Smooth muscle cell (in vitro differentiated cells): ENCODE results near the gene KMT2E. TPM values are rescaled to one million over a fixed set of nuclear protein-coding genes. Genes with fewer than 3 reads are reported as not detected.

Experiments used
- DNase-seq: peaks from one replicate; lab custom pipeline; 2025; ENCODE audit not compliant: unreplicated experiment; lab: John Stamatoyannopoulos, UW
- H2AFZ ChIP-seq: fragments of 200-600 bp; sonication (generic); 2 replicates; pipeline ENCODE4 v1.6.0; 2016; ENCODE audit warnings: antibody characterized with exemption, low read depth, mild to moderate bottlenecking
- H3F3A ChIP-seq: fragments of 200-600 bp; sonication (generic); 2 replicates; pipeline ENCODE4 v1.6.0; 2017; ENCODE audit warnings: antibody characterized with exemption, low read depth
- H3K27ac ChIP-seq: fragments of 200-600 bp; sonication (generic); 2 replicates; pipeline ENCODE4 v1.5.1; 2016; ENCODE audit warnings: low read depth, mild to moderate bottlenecking
- H3K27me3 ChIP-seq: fragments of 200-600 bp; sonication (generic); 2 replicates; pipeline ENCODE4 v1.6.1; 2016; ENCODE audit warnings: low read depth, mild to moderate bottlenecking
- H3K36me3 ChIP-seq: fragments of 200-600 bp; sonication (generic); 2 replicates; pipeline ENCODE4 v1.5.1; 2016; ENCODE audit warnings: low read depth
- H3K4me1 ChIP-seq: fragments of 200-600 bp; sonication (generic); 2 replicates; pipeline ENCODE4 v1.5.1; 2016; ENCODE audit warnings: low read depth
- H3K4me2 ChIP-seq: fragments of 200-600 bp; sonication (generic); 2 replicates; pipeline ENCODE4 v1.6.0; 2016; ENCODE audit warnings: mild to moderate bottlenecking
- H3K4me3 ChIP-seq: fragments of 200-600 bp; sonication (generic); 2 replicates; pipeline ENCODE4 v1.5.1; 2016; ENCODE audit warnings: mild to moderate bottlenecking
- H3K79me2 ChIP-seq: fragments of 200-600 bp; sonication (generic); 2 replicates; pipeline ENCODE4 v1.6.0; 2016; ENCODE audit warnings: low read depth, mild to moderate bottlenecking
- H3K9ac ChIP-seq: fragments of 200-600 bp; sonication (generic); 2 replicates; pipeline ENCODE4 v1.6.0; 2016; ENCODE audit warnings: low read depth
- H3K9me3 ChIP-seq: fragments of 200-600 bp; sonication (generic); replicated peaks from 2 replicates; pipeline ENCODE4 v1.5.1; 2016; ENCODE audit warnings: low read depth
- H4K20me1 ChIP-seq: fragments of 200-600 bp; sonication (generic); 2 replicates; pipeline ENCODE4 v1.6.0; 2016; ENCODE audit warnings: low read depth
- WGBS: methylation state at CpG from one replicate; pipeline ENCODE4 v1.1.7; 2016; ENCODE audit warnings: low lambda C conversion rate; 5-methylcytosine and 5-hydroxymethylcytosine counted together
- polyA plus RNA-seq: library from polyadenylated mRNA; unstranded; fragments of >200 nt; fragmentation: Nextera tagmentation; extraction: Ambion mirVana; gene quantifications from 2 replicates; pipeline ENCODE4 v1.2.1, GENCODE V29; 2016
- total RNA-seq: library from RNA; depleted of rRNA; stranded (reverse); fragments of >200 nt; gene quantifications from 2 replicates; pipeline ENCODE4 v1.2.3, GENCODE V29; 2014
- TF ChIP-seq, protein P1 (sequence below): fragments of 200-600 bp; sonication (generic); IDR thresholded peaks from 2 replicates; pipeline ENCODE4 v1.5.1; 2017; ENCODE audit warnings: borderline replicate concordance, mild to moderate bottlenecking, antibody characterized with exemption; ENCODE audit not compliant: insufficient read depth, poor library complexity, severe bottlenecking

KMT2E gene
- total and polyA plus RNA-seq, 2 experiments from 2014 or later = 64.4 to 88.1 TPM

DNA sequence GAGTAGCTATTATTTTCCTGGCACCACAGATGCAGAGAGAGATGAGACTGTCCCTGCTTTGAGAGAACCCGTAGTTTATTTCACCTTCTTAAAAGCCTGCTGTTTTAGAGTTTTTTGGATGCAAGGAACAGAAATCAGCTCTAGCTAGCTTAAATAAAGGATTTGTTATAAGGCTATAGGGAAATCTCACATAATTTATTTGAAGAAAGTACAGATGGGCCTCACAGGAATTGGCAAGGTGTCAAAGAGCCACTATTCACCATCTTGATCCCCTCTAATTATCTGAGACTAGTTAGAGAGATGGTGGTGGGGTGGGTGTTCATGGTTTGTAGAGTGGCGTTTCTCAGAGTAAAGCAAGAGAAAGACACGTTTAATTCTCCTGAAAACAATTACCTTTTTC, 7.3 kb downstream of the KMT2E start:
- peaks cover 100% of the 10 kb centered on the region for H4K20me1 ChIP-seq
- H3K4me2 ChIP-seq = peak overlapping the region; percentile 32
- H3K9me3 ChIP-seq = no peaks in the 10 kb centered on the region
- peaks cover 100% of the 10 kb centered on the region for H3K79me2 ChIP-seq
- 91% methylated on average over 3 of the region's 3 CpGs for WGBS
- H3F3A ChIP-seq = peaks cover 23% of the 10 kb centered on the region
- no peak for DNase-seq
- no peak overlapping the region for H3K9ac ChIP-seq
- no peak overlapping the region for H2AFZ ChIP-seq
- peak overlapping the region; percentile 41 for H3K27ac ChIP-seq
- TF ChIP-seq, protein P1, sequence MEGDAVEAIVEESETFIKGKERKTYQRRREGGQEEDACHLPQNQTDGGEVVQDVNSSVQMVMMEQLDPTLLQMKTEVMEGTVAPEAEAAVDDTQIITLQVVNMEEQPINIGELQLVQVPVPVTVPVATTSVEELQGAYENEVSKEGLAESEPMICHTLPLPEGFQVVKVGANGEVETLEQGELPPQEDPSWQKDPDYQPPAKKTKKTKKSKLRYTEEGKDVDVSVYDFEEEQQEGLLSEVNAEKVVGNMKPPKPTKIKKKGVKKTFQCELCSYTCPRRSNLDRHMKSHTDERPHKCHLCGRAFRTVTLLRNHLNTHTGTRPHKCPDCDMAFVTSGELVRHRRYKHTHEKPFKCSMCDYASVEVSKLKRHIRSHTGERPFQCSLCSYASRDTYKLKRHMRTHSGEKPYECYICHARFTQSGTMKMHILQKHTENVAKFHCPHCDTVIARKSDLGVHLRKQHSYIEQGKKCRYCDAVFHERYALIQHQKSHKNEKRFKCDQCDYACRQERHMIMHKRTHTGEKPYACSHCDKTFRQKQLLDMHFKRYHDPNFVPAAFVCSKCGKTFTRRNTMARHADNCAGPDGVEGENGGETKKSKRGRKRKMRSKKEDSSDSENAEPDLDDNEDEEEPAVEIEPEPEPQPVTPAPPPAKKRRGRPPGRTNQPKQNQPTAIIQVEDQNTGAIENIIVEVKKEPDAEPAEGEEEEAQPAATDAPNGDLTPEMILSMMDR = no peak
- no peaks in the 10 kb centered on the region for H3K36me3 ChIP-seq
- H3K4me1 ChIP-seq = peaks cover 75% of the 10 kb centered on the region
- H3K4me3 ChIP-seq = no peak overlapping the region
- no peaks in the 10 kb centered on the region for H3K27me3 ChIP-seq

DNA sequence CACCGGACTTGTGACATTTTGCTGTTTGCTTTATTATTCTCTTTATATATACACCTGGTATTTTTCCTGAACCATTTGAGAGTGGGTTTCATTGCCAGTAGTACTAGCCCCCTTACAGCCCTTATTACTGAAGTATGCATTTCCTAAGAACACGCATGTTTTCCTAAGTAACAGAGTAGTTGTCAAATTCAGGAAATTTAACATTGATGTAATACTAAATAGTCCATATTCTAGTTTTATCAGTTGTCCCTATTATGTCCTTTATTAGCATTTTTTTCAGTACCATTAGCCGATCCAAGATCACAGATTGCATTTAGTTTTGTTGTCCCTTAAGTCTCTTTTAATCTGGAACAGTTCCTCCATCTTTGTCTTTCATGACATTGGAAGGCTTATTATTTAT, 8.0 kb downstream of the KMT2E start:
- Histone ChIP-seq H3K27me3 (no peaks in the 10 kb centered on the region), H3K9ac (no peak overlapping the region), H3K4me3 (no peak overlapping the region), H3F3A (peaks cover 23% of the 10 kb centered on the region), H3K27ac (peak overlapping the region; percentile 41), H3K36me3 (no peaks in the 10 kb centered on the region), H4K20me1 (peaks cover 100% of the 10 kb centered on the region), H3K4me2 (peak overlapping the region; percentile 1), H3K79me2 (peaks cover 100% of the 10 kb centered on the region), H2AFZ (no peak overlapping the region), H3K4me1 (peaks cover 69% of the 10 kb centered on the region), H3K9me3 (no peaks in the 10 kb centered on the region)
- no peak for DNase-seq
- TF ChIP-seq, protein P1 = no peak
- WGBS = 97% methylated on average over 3 of the region's 3 CpGs

- Histone ChIP-seq H3K36me3 (no peaks in the 10 kb centered on the region), H3K4me1 (peaks cover 64% of the 10 kb centered on the region), H3K9me3 (no peaks in the 10 kb centered on the region), H4K20me1 (peaks cover 100% of the 10 kb centered on the region), H2AFZ (no peak overlapping the region), H3K4me2 (peak overlapping the region; percentile 1), H3K79me2 (peaks cover 100% of the 10 kb centered on the region), H3K27me3 (no peaks in the 10 kb centered on the region), H3K4me3 (no peak overlapping the region), H3K9ac (no peak overlapping the region), H3K27ac (peak overlapping the region; percentile 41), H3F3A (peaks cover 23% of the 10 kb centered on the region)
- TF ChIP-seq, protein P1 = no peak
- WGBS = 92% methylated on average over 4 of the region's 4 CpGs
- DNase-seq = no peak
Observed at GRCh38 chr7:105022458-105022857, 8.5 kb downstream of the KMT2E start.

DNA sequence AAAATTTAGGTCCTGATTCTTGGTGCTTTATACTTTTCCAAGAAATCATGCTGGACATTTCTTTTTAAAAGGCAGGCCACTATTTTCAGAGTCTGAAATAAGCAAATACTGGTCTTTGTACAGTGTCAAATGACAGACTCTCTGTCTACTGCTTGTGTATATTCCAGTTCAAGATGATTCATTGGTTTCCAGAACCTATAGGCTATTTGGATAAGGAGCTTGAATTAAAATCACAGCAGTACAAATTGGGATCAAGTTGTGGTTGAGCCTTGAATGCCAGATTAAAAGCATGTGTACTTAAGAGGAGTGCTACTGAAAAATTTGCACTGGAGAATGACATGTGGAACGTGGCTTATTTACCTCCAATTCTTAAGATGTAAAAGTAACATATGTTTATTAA, 10.7 kb downstream of the KMT2E start:
- no peaks in the 10 kb centered on the region for H3K9me3 ChIP-seq
- no peak for DNase-seq
- peaks cover 43% of the 10 kb centered on the region for H3K4me1 ChIP-seq
- no peaks in the 10 kb centered on the region for H3K27me3 ChIP-seq
- peaks cover 100% of the 10 kb centered on the region for H3K79me2 ChIP-seq
- peaks cover 23% of the 10 kb centered on the region for H3F3A ChIP-seq
- 8% methylated on average over 1 of the region's 1 CpG for WGBS
- H3K27ac ChIP-seq = peak overlapping the region; percentile 52
- peaks cover 100% of the 10 kb centered on the region for H4K20me1 ChIP-seq
- H2AFZ ChIP-seq = no peak overlapping the region
- peak overlapping the region; percentile 40 for H3K4me2 ChIP-seq
- H3K4me3 ChIP-seq = no peak overlapping the region
- no peaks in the 10 kb centered on the region for H3K36me3 ChIP-seq
- H3K9ac ChIP-seq = peak overlapping the region; percentile 6
- TF ChIP-seq, protein P1 = no peak
